IPS-NIHi7 (cell line): ENCODE results near the gene RER1.

Source experiments
- DNase-seq: peaks from one replicate; pipeline ENCODE4 v3.0.0; 2012; ENCODE audit warnings: mixed read lengths; ENCODE audit errors: extremely low spot score

Gene RER1

DNA sequence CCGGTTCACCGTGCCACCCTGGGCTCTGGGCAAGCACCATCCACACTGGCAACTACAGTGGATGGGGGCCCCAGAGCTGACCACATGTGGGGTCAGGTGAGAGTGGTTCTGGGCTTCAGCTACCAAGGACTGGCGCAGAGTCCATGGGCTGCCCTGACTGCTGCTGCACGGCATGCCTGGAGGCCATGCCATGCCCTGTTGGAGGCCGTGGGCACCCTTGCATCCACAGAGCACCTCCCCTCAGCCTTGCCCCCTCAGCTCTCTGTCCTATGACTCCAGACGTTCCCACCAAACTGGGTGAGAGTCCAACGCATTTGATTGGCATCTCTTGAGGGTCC, 15.7 kb upstream of the RER1 start:
- DNase-seq: no peak

- no peak for DNase-seq
These were observed 15.3 kb upstream of the RER1 start for GRCh38 chr1:2376261-2376741.

DNA sequence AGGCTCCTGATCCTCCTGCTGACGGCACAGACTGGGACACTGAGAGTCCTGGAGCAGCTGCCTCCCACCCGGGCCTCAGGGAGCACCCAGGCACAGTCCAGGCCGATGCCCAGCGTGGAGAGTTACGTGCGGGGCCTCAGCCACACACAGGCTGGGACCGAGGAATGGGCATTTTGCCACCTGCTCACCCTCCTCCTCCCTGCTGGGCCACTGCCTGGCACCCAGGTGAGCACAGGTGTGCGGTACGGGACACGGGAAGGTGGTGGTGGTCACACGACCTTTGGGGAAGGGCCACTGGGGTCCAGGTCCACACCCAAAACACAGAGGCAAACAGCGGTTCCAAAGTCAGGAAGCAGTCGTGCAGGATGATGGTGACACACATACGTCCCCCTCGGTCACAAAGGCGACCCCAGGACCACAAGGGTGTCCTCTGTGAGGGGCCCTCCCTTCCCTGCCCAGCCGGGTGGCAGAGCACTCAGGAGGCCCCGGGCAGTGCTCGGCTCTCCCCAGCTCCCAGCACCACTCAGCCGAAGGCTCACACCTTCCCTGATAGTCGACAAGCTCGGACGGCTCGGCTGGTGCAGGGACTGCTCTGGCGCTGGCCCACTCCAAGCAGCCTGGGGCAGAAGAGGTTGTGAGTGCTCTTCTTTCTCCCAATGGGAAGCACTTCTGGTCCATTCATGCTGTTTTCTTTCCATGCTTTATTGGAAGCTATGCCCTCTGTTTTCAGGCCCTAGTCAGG, 14.5 kb upstream of the RER1 start:
- no peak for DNase-seq

GRCh38 chr1:2377751-2378440, 13.7 kb upstream of the RER1 start:
- no peak for DNase-seq

DNA sequence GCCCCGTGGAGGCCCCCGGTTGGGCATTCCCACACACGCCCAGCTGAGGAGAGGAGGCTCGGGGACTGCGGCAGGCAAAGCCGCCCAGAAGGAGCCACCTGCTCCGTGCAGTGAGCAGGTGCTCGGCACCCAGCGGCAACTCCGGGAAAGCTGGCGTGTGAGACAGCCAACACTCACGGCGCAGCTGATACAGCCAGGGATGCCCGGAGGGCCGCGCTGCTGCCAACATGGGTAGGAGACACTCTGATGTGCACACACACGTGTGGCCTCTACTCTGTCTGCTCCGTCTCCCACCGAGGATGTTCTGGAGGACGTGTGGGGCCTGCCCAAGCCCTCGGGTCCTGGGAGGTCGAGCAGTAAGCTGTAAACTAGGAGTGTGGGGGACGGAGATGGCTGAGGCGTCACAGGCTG, 13.2 kb upstream of the RER1 start:
- no peak for DNase-seq

GRCh38 chr1:2378956-2379732, 12.5 kb upstream of the RER1 start:
- DNase-seq: no peak

- no peak for DNase-seq
These were observed 11.8 kb upstream of the RER1 start for GRCh38 chr1:2379733-2380404.

- no peak for DNase-seq
These were observed 10.6 kb upstream of the RER1 start for GRCh38 chr1:2380816-2381591.

- peak; percentile 98 for DNase-seq
These were observed 9.7 kb upstream of the RER1 start for GRCh38 chr1:2381741-2382620.

- peak; percentile 89 for DNase-seq
These were observed 8.8 kb upstream of the RER1 start for GRCh38 chr1:2382621-2383361.

- DNase-seq: no peak
These were observed 8.1 kb upstream of the RER1 start for GRCh38 chr1:2383576-2383975.

- DNase-seq: no peak
These were observed 7.3 kb upstream of the RER1 start for GRCh38 chr1:2384130-2384860.

DNA sequence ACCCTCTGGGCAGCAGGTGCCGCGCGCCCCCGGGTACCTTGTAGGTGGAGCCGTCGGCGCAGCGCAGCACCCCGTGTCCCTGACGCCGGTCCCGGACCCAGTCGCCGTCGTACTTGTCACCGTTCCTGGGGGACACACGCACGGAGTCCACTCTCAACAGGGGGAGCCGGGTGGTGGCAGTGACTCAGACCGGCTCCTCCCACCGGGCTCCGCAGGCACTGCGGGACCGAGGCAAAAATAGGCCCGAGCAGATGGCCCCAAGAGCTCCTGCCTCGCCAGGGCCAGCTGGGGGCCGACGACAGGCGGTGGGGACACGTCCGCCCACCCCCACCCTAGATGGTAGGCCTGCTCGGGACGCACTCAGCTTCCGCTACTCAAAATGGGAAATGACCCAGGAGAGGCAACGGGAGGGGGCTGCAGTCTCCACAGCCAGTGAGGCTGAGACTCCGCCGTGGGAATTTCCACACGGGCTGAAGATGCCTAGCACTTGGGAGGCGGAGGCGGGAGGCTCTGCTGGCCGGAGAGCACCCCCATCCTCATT, 6.6 kb upstream of the RER1 start:
- DNase-seq: no peak

- no peak for DNase-seq
These were observed 5.9 kb upstream of the RER1 start for GRCh38 chr1:2385606-2386280.

GRCh38 chr1:2386636-2387611, 4.7 kb upstream of the RER1 start:
- no peak for DNase-seq

DNA sequence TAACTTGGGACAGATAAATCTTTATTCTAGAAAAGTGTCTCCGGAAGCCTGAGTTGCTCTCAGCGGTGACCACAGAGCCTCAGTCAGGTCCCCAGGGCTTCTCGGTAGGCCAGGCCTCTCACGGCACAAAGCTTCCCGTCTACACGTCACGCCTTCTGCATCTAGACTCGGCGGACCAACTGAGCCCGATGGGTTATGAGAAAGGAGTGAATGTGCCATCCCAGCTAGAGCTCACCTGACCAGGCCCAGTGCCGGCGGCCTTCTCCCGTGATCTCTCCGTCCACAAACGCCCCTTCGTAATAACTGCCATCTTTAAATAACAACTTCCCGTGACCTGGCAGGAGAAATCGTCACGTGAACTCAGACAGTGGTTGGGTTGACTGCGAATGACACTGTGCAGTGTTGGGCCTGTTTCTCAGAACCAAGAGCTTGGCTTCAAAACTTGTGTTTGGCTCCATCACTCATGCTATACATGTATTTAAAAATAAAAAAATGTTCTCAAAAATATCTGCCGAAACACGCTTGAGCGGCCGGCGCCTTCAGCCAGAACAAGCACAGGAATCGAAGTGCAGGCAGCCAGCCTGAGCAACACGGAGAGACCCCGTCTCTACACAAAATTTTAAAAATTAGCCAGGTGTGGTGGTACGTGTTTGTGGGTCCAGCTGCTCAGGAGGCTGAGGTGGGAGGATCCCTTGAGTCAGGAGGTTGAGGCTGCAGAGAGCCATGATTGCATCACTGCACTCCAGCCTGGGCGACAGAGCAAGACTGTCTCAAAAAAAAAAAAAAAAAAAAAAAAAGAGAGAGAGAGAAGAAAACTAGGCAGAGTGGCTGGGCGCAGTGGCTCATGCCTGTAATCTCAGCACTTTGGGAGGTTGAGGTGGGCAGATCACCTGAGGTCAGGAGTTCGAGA, 3.4 kb upstream of the RER1 start:
- DNase-seq: no peak
